SK-N-SH (cell line): ENCODE measurements around the gene STAM2. TPM values are rescaled to one million over a fixed set of nuclear protein-coding genes. Genes with fewer than 3 reads are reported as not detected.

Experiments used
- CTCF ChIA-PET: fragments of 300-600, 350-600 bp; formaldehyde crosslinking; extraction: SDS; loops from one replicate; lab custom pipeline; 2021; lab: Yijun Ruan, JAX
- POLR2A ChIA-PET: fragments of 350-600 bp; sonication (Branson Sonifier 250); formaldehyde crosslinking; extraction: SDS; loops from one replicate; lab custom pipeline; 2020; ENCODE audit warnings: antibody characterized with exemption, inconsistent platforms; lab: Yijun Ruan, JAX
- DNase-seq: peaks from one replicate; pipeline ENCODE4 v3.0.0; 2012
- H2AFZ ChIP-seq: fragments of 200-600 bp; sonication (generic); 2 replicates; pipeline ENCODE4 v1.8.1; 2016; ENCODE audit warnings: antibody characterized with exemption, mild to moderate bottlenecking, low read depth
- H3F3A ChIP-seq: fragments of 200-600 bp; sonication (generic); replicated peaks from 2 replicates; pipeline ENCODE3; 2016; ENCODE audit warnings: antibody characterized with exemption, mild to moderate bottlenecking; ENCODE audit not compliant: insufficient read depth
- H3K27ac ChIP-seq, 2 experiments: fragments of 200-500 bp in 1 of 2; fragments of 200-600 bp in 1 of 2; sonication (Bioruptor generic) in 1 of 2; sonication (generic), shearing (Covaris generic) in 1 of 2; 2 replicates each; pipeline versions ENCODE4 v1.5.1 to v1.6.1; 2014 to 2016; ENCODE audit warnings: low read depth in 2 of 2, inconsistent platforms in 1 of 2, low read length in 1 of 2, mild to moderate bottlenecking in 1 of 2, mixed read lengths in 1 of 2
- H3K27me3 ChIP-seq: fragments of 200-600 bp; sonication (generic), shearing (Covaris generic); 2 replicates; pipeline ENCODE4 v1.6.1; 2016; ENCODE audit warnings: mixed run types; ENCODE audit not compliant: insufficient read depth
- H3K36me3 ChIP-seq, 2 experiments: fragments of 200-500 bp in 1 of 2; fragments of 200-600 bp in 1 of 2; sonication (Bioruptor generic) in 1 of 2; sonication (generic) in 1 of 2; replicated peaks in 1 of 2; 2 replicates each; pipeline versions ENCODE3 to v1.5.1; 2014 to 2016; ENCODE audit warnings: low read length in 1 of 2, mild to moderate bottlenecking in 1 of 2; ENCODE audit not compliant: insufficient read depth in 2 of 2, control insufficient read depth in 1 of 2
- H3K4me1 ChIP-seq, 2 experiments: fragments of 200-500 bp in 1 of 2; fragments of 200-600 bp in 1 of 2; sonication (Bioruptor generic) in 1 of 2; sonication (generic), shearing (Covaris generic) in 1 of 2; 2 replicates each; pipeline versions ENCODE4 v1.5.1 to v1.6.1; 2014 to 2016; ENCODE audit warnings: low read depth in 1 of 2, low read length in 1 of 2, mixed run types in 1 of 2; ENCODE audit not compliant: insufficient read depth in 2 of 2, control insufficient read depth in 1 of 2
- H3K4me2 ChIP-seq: fragments of 200-600 bp; sonication (generic), shearing (Covaris generic); 2 replicates; pipeline ENCODE4 v1.6.1; 2017; ENCODE audit warnings: mixed run types
- H3K4me3 ChIP-seq, 2 experiments: fragments of 200-500 bp in 1 of 2; fragments of 200-600 bp in 1 of 2; sonication (Bioruptor generic) in 1 of 2; sonication (generic), shearing (Covaris generic) in 1 of 2; 2 replicates each; pipeline versions ENCODE4 v1.5.1 to v1.8.1; 2014 to 2016; ENCODE audit warnings: low read depth in 2 of 2, inconsistent platforms in 1 of 2, low read length in 1 of 2, mild to moderate bottlenecking in 1 of 2, mixed read lengths in 1 of 2, moderate library complexity in 1 of 2
- H3K79me2 ChIP-seq: fragments of 200-600 bp; sonication (generic); 2 replicates; pipeline ENCODE4 v1.8.1; 2017; ENCODE audit warnings: mild to moderate bottlenecking; ENCODE audit not compliant: insufficient read depth
- H3K9ac ChIP-seq: fragments of 200-600 bp; sonication (generic); 2 replicates; pipeline ENCODE4 v1.6.1; 2017; ENCODE audit warnings: mixed run types
- H3K9me2 ChIP-seq: fragments of 200-600 bp; sonication (generic); 2 replicates; pipeline ENCODE4 v1.6.1; 2017; ENCODE audit warnings: mixed run types
- H3K9me3 ChIP-seq: fragments of 200-600 bp; sonication (generic); 2 replicates; pipeline ENCODE4 v1.6.1; 2017; ENCODE audit warnings: mixed run types, mild to moderate bottlenecking, moderate library complexity
- H4K20me1 ChIP-seq: fragments of 200-600 bp; sonication (generic); 2 replicates; pipeline ENCODE4 v1.6.1; 2017; ENCODE audit warnings: mild to moderate bottlenecking, mixed run types; ENCODE audit not compliant: insufficient read depth
- FOSL2 ChIP-seq: IDR thresholded peaks from 2 replicates; pipeline ENCODE4 v1.4.0; 2012; ENCODE audit warnings: low read depth, mild to moderate bottlenecking, moderate library complexity, borderline replicate concordance
- GABPA ChIP-seq: IDR thresholded peaks from 2 replicates; pipeline ENCODE4 v1.4.0; 2012; ENCODE audit warnings: low read depth, mild to moderate bottlenecking
- IRF3 ChIP-seq: fragments of 150-350 bp; IDR thresholded peaks from 2 replicates; pipeline ENCODE4 v1.6.1; 2016; ENCODE audit warnings: mild to moderate bottlenecking, low read depth, low read length
- JUND ChIP-seq: IDR thresholded peaks from 2 replicates; pipeline ENCODE4 v1.4.0; 2012
- NFIC ChIP-seq: IDR thresholded peaks from 2 replicates; pipeline ENCODE4 v1.4.0; 2012; ENCODE audit warnings: borderline replicate concordance
- SIN3A ChIP-seq: IDR thresholded peaks from 2 replicates; pipeline ENCODE4 v1.6.1; 2012; ENCODE audit warnings: low read depth, mild to moderate bottlenecking, low read length, moderate library complexity, borderline replicate concordance
- TCF12 ChIP-seq: IDR thresholded peaks from 2 replicates; pipeline ENCODE4 v1.4.0; 2012
- TEAD4 ChIP-seq: IDR thresholded peaks from 2 replicates; pipeline ENCODE4 v1.4.0; 2012; ENCODE audit warnings: mild to moderate bottlenecking, borderline replicate concordance; ENCODE audit not compliant: insufficient read depth
- USF1 ChIP-seq: IDR thresholded peaks from 2 replicates; pipeline ENCODE4 v1.4.0; 2012; ENCODE audit warnings: low read depth, borderline replicate concordance
- ZBTB33 ChIP-seq: IDR thresholded peaks from 2 replicates; pipeline ENCODE4 v1.4.0; 2012; ENCODE audit warnings: low read depth, borderline replicate concordance
- WGBS: methylation state at CpG from one replicate; pipeline ENCODE4 v1.1.6; 2017; ENCODE audit warnings: low lambda C conversion rate; 5-methylcytosine and 5-hydroxymethylcytosine counted together
- polyA plus RNA-seq, 3 experiments: library from polyadenylated mRNA; depleted of rRNA; stranded (reverse); fragments of >200 nt; gene quantifications; 2 replicates each; pipeline ENCODE4 v1.2.3, GENCODE V29; 2012
- TF ChIP-seq, protein P1 (sequence below): fragments of 150-350 bp; IDR thresholded peaks from 2 replicates; pipeline ENCODE4 v1.6.1; 2017; ENCODE audit warnings: antibody characterized with exemption, low read length, low read depth, borderline replicate concordance

Gene STAM2
- polyA plus RNA-seq, 1 of the 3 experiments (the other 2 are of a cell fraction) = 6.9 TPM

GRCh38 chr2:152221839-152222238, 46.3 kb upstream of the STAM2 start (continued):
- no peak for TF ChIP-seq ZBTB33
- no peak for TF ChIP-seq TEAD4
- TF ChIP-seq GABPA = no peak
- TF ChIP-seq SIN3A = no peak
- TF ChIP-seq, protein P1, sequence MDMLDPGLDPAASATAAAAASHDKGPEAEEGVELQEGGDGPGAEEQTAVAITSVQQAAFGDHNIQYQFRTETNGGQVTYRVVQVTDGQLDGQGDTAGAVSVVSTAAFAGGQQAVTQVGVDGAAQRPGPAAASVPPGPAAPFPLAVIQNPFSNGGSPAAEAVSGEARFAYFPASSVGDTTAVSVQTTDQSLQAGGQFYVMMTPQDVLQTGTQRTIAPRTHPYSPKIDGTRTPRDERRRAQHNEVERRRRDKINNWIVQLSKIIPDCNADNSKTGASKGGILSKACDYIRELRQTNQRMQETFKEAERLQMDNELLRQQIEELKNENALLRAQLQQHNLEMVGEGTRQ = no peak
- no peak for TF ChIP-seq TCF12

GRCh38 chr2:152219077-152219828, 43.7 kb upstream of the STAM2 start:
- no peak overlapping the region for H3K9ac ChIP-seq
- H2AFZ ChIP-seq = no peak overlapping the region
- H3K27me3 ChIP-seq = no peaks in the 10 kb centered on the region
- H3K4me1 ChIP-seq = peaks cover 3 to 6% of the 10 kb centered on the region in 2 experiments; a peak in 3 of 4 replicates
- 87% methylated on average over 4 of the region's 4 CpGs for WGBS
- no peak for DNase-seq
- no peaks in the 10 kb centered on the region for H3K9me2 ChIP-seq
- POLR2A ChIA-PET = no interaction called here
- H4K20me1 ChIP-seq = no peaks in the 10 kb centered on the region
- no peak overlapping the region for H3K4me3 ChIP-seq
- H3K79me2 ChIP-seq = no peaks in the 10 kb centered on the region
- no peak overlapping the region for H3K27ac ChIP-seq
- no peak overlapping the region for H3K4me2 ChIP-seq
- peaks cover 0 to 3% of the 10 kb centered on the region in 2 experiments for H3K36me3 ChIP-seq
- H3K9me3 ChIP-seq = peaks cover 4% of the 10 kb centered on the region; the same call in 1 of the 2 replicates
- CTCF ChIA-PET = no interaction called here
- peaks cover 8% of the 10 kb centered on the region for H3F3A ChIP-seq
- TF ChIP-seq IRF3 (no peak), SIN3A (no peak), JUND (no peak), FOSL2 (no peak), NFIC (no peak), USF1 (no peak)
